NCI-H2107 (cell line): ENCODE measurements around the gene MAN1C1.
A peak's percentile ranks its signal among the peaks of the same experiment; 100 is the strongest.

Experiments
- DNase-seq: peaks from one replicate; lab custom pipeline; 2025; lab: John Stamatoyannopoulos, UW

MAN1C1 gene

GRCh38 chr1:25803368-25803767 lies 186.8 kb downstream of the MAN1C1 start:
- no peak for DNase-seq

- DNase-seq: no peak
Measured at GRCh38 chr1:25804244-25804963, 187.8 kb downstream of the MAN1C1 start.

GRCh38 chr1:25804964-25805862 lies 188.6 kb downstream of the MAN1C1 start:
- no peak for DNase-seq

- DNase-seq: no peak
Measured at GRCh38 chr1:25805863-25806225, 189.3 kb downstream of the MAN1C1 start.

GRCh38 chr1:25806418-25806817 lies 189.8 kb downstream of the MAN1C1 start:
- DNase-seq: no peak

GRCh38 chr1:25807480-25808390 lies 191.1 kb downstream of the MAN1C1 start:
- no peak for DNase-seq

- DNase-seq: no peak
Measured at GRCh38 chr1:25808481-25809244, 192.1 kb downstream of the MAN1C1 start.

GRCh38 chr1:25809283-25809926 lies 192.8 kb downstream of the MAN1C1 start:
- no peak for DNase-seq

- DNase-seq: no peak
Measured at GRCh38 chr1:25809929-25810328, 193.3 kb downstream of the MAN1C1 start.

- peak; percentile 68 for DNase-seq
Measured at GRCh38 chr1:25810341-25811299, 194.0 kb downstream of the MAN1C1 start.

GRCh38 chr1:25811384-25812082 lies 194.9 kb downstream of the MAN1C1 start:
- no peak for DNase-seq

GRCh38 chr1:25813071-25813733 lies 196.6 kb downstream of the MAN1C1 start:
- no peak for DNase-seq

GRCh38 chr1:25813734-25814471 lies 197.3 kb downstream of the MAN1C1 start:
- DNase-seq: no peak

GRCh38 chr1:25814549-25815087 lies 198.0 kb downstream of the MAN1C1 start:
- no peak for DNase-seq

- DNase-seq: no peak
Measured at GRCh38 chr1:25815208-25816111, 198.9 kb downstream of the MAN1C1 start.

- DNase-seq: no peak
Measured at GRCh38 chr1:25816112-25816718, 199.6 kb downstream of the MAN1C1 start.
